ENCODE results near the gene TET3.

TET3 gene

GRCh38 chr2:73970141-73970803 lies 14.4 kb upstream of the TET3 start:
- H3K4me3 ChIP-seq (ENCODE audit: low read length): no peak overlapping the region
- H3K27ac ChIP-seq (ENCODE audit: low read length): no peak overlapping the region
- H3K4me1 ChIP-seq (ENCODE audit: low read length): peaks cover 34% of the 10 kb centered on the region
- peak overlapping the region; percentile 73 for H3K4me2 ChIP-seq (ENCODE audit: low read length)
- H3K36me3 ChIP-seq (replicated peaks; ENCODE audit: low read depth, low read length): no peaks in the 10 kb centered on the region
- no peak overlapping the region for H2AFZ ChIP-seq (ENCODE audit: low read depth, low read length)
- no peaks in the 10 kb centered on the region for H4K20me1 ChIP-seq (ENCODE audit: insufficient read depth, low read length)
- H3K9ac ChIP-seq (ENCODE audit: low read length): no peak overlapping the region
- no peak for TF ChIP-seq CTCF (IDR thresholded peaks at IDR 0.05; ENCODE audit: low read depth, low read length)
- no peak for TF ChIP-seq EZH2phosphoT487 (IDR thresholded peaks at IDR 0.05; ENCODE audit: low read depth)
- H3K79me2 ChIP-seq (ENCODE audit: low read length): no peaks in the 10 kb centered on the region
- no peaks in the 10 kb centered on the region for H3K27me3 ChIP-seq (ENCODE audit: low read depth, low read length)
- no peaks in the 10 kb centered on the region for H3K9me3 ChIP-seq (ENCODE audit: insufficient read depth, low read length)

- no peak overlapping the region for H3K27ac ChIP-seq (ENCODE audit: low read length)
- 0 out of 2 replicates have a peak overlapping the region, but pooled peaks have one; percentile 1 for H3K9ac ChIP-seq (ENCODE audit: low read length)
- H3K79me2 ChIP-seq (ENCODE audit: low read length): no peaks in the 10 kb centered on the region
- H4K20me1 ChIP-seq (ENCODE audit: insufficient read depth, low read length): no peaks in the 10 kb centered on the region
- peak overlapping the region; percentile 73 for H3K4me2 ChIP-seq (ENCODE audit: low read length)
- no peaks in the 10 kb centered on the region for H3K9me3 ChIP-seq (ENCODE audit: insufficient read depth, low read length)
- H2AFZ ChIP-seq (ENCODE audit: low read depth, low read length): no peak overlapping the region
- no peaks in the 10 kb centered on the region for H3K27me3 ChIP-seq (ENCODE audit: low read depth, low read length)
- H3K4me1 ChIP-seq (ENCODE audit: low read length): peaks cover 34% of the 10 kb centered on the region
- no peak for TF ChIP-seq CTCF (IDR thresholded peaks at IDR 0.05; ENCODE audit: low read depth, low read length)
- no peak for TF ChIP-seq EZH2phosphoT487 (IDR thresholded peaks at IDR 0.05; ENCODE audit: low read depth)
- no peaks in the 10 kb centered on the region for H3K36me3 ChIP-seq (replicated peaks; ENCODE audit: low read depth, low read length)
- H3K4me3 ChIP-seq (ENCODE audit: low read length): peak overlapping the region; percentile 25
Measured at GRCh38 chr2:73970850-73971471, 13.7 kb upstream of the TET3 start.

GRCh38 chr2:73971722-73972121 lies 13.0 kb upstream of the TET3 start:
- peaks cover 34% of the 10 kb centered on the region for H3K4me1 ChIP-seq (ENCODE audit: low read length)
- no peaks in the 10 kb centered on the region for H3K36me3 ChIP-seq (replicated peaks; ENCODE audit: low read depth, low read length)
- TF ChIP-seq CTCF (IDR thresholded peaks at IDR 0.05; ENCODE audit: low read depth, low read length) (no peak), EZH2phosphoT487 (IDR thresholded peaks at IDR 0.05; ENCODE audit: low read depth) (no peak)
- no peaks in the 10 kb centered on the region for H4K20me1 ChIP-seq (ENCODE audit: insufficient read depth, low read length)
- H3K4me2 ChIP-seq (ENCODE audit: low read length): 0 out of 2 replicates have a peak overlapping the region, but pooled peaks have one; percentile 73
- H3K9me3 ChIP-seq (ENCODE audit: insufficient read depth, low read length): no peaks in the 10 kb centered on the region
- no peak overlapping the region for H2AFZ ChIP-seq (ENCODE audit: low read depth, low read length)
- H3K27me3 ChIP-seq (ENCODE audit: low read depth, low read length): no peaks in the 10 kb centered on the region
- H3K4me3 ChIP-seq (ENCODE audit: low read length): no peak overlapping the region
- H3K79me2 ChIP-seq (ENCODE audit: low read length): no peaks in the 10 kb centered on the region
- H3K9ac ChIP-seq (ENCODE audit: low read length): no peak overlapping the region
- H3K27ac ChIP-seq (ENCODE audit: low read length): no peak overlapping the region

- Histone ChIP-seq H4K20me1 (ENCODE audit: insufficient read depth, low read length) (no peaks in the 10 kb centered on the region), H3K4me3 (ENCODE audit: low read length) (peak overlapping the region; percentile 5; the same call in 1 of the 2 replicates), H3K4me1 (ENCODE audit: low read length) (peaks cover 34% of the 10 kb centered on the region), H3K27ac (ENCODE audit: low read length) (no peak overlapping the region), H3K9me3 (ENCODE audit: insufficient read depth, low read length) (no peaks in the 10 kb centered on the region), H3K27me3 (ENCODE audit: low read depth, low read length) (no peaks in the 10 kb centered on the region), H3K79me2 (ENCODE audit: low read length) (no peaks in the 10 kb centered on the region), H3K9ac (ENCODE audit: low read length) (no peak overlapping the region), H2AFZ (ENCODE audit: low read depth, low read length) (0 out of 2 replicates have a peak overlapping the region, but pooled peaks have one; percentile 2), H3K4me2 (ENCODE audit: low read length) (peak overlapping the region; percentile 50), H3K36me3 (replicated peaks; ENCODE audit: low read depth, low read length) (no peaks in the 10 kb centered on the region)
- TF ChIP-seq CTCF (IDR thresholded peaks at IDR 0.05; ENCODE audit: low read depth, low read length) (no peak), EZH2phosphoT487 (IDR thresholded peaks at IDR 0.05; ENCODE audit: low read depth) (no peak)
Measured at GRCh38 chr2:73972846-73973245, 11.9 kb upstream of the TET3 start.

Measured in OCI-LY3 (cell line).